HG02571 (cell line): ENCODE data around the gene DNTT.
A peak's percentile ranks its signal among the peaks of the same experiment; 100 is the strongest.

Experiments
- ATAC-seq: cut with Tn5 transposase; IDR thresholded peaks from one replicate; pipeline ENCODE4 v1.9.1; 2021; ENCODE audit warnings: mild to moderate bottlenecking, moderate library complexity; ENCODE audit not compliant: unreplicated experiment

DNTT gene

DNA sequence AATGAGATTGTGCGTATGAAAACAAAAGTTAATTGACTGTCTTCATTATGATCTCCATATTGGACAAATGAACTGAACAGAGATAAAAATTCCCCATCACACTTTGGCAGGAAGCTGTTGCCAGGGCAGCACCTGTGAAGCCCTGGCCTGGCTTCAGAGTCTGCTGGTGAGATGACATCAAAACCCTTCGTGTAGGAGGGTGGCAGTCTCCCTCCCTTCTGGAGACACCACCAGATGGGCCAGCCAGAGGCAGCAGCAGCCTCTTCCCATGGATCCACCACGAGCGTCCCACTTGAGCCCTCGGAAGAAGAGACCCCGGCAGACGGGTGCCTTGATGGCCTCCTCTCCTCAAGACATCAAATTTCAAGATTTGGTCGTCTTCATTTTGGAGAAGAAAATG lies at the start of gene DNTT:
DNTT (plus strand) TSS at position 205 of the 400 bp plus-strand sequence; CDS start at position 269, 64 bp downstream.
- no peak for ATAC-seq

DNA sequence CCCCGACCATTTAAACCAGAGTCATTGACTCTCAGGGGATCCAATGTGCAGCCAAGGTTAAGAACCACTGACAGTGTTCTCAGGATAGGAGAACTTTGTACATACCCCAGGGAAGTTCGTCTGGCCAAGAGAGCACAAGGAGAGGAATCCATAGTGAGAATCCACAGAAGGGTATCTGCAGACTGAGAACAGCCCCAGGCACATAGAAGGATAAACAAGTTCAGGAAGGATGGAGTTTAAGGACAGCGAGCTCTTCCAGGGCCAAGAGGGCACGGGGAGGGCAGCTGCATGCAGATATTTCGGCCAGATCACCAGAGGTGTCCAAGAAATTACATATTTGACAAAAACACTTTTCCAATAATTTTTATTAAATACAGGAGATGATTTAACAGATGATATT lies 49.3 kb upstream of the DNTT start:
- no peak for ATAC-seq

DNA sequence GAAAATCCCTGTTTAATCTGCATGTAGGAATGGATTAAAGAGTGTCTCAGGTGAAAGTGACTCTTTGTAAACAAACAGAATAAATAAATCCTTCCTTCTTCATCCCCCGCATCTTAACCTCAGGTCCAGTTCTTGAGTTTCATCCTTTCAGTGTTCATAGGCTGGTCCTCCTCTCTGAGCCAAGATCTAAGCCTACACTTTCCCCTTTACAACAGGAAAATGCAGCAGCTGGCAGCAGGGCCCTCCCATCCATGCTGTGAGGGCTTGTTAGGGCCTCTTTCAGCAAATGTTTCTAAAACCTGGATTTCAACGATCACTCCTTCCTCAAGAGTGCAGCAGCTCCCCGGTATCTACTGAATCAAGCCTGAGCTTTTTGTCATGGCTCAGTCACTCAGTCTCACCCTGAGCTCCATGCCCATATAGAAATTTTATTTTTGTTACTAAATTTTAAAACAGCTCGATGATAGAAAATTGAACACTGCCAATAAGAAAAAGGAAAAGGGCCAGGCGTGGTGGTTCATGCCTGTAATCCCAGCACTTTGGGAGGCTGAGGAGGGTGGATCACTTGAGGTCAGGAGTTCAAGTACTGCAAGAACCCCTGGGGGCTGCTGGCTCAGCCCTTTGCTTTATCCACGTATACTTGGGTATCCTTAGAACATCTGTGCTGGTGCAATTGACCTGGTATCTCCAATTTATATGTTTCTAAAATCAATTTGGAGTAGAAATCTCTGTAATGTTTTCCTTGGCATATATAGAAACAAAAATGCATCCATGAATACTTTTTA lies 48.5 kb upstream of the DNTT start:
- no peak for ATAC-seq

DNA sequence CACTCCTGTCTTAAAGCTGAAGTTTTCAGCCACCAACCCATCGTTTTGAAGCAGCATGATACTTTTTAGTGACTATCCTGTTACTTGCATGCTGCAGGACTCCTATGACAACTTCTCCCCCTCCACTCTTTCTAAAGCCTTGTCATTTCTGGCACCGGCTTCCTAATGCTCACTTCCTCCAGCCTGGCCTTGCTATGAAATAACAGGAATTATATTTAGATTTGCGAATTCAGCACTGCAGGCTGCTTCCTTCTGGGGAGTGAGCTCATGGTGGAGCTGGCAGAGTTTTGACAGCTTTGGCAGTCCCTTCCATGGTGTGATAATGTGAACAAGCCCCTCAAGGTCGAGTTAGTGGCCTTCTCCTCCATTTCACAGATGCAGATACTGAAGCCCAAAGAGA lies 46.3 kb upstream of the DNTT start:
- ATAC-seq: no peak

DNA sequence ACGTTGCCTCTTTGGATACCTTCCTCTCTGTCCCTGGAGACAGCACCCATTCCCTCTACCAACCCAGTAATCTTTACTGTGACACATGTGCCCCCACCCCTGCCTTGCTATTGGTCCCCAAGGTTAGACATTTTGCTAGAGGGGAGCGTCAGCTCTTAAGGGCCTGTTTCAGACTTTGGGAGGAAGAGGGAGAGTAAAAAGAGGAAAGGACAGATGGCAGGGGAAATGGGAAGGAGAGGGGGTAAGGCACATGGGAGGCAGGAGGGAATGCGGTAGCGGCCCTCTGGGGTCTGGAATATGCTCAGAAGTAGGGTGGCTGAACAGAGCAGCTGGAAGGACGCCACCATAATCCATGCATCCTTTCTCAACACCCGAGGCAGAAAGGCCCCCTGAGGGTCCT lies 45.1 kb upstream of the DNTT start:
- ATAC-seq: no peak

DNA sequence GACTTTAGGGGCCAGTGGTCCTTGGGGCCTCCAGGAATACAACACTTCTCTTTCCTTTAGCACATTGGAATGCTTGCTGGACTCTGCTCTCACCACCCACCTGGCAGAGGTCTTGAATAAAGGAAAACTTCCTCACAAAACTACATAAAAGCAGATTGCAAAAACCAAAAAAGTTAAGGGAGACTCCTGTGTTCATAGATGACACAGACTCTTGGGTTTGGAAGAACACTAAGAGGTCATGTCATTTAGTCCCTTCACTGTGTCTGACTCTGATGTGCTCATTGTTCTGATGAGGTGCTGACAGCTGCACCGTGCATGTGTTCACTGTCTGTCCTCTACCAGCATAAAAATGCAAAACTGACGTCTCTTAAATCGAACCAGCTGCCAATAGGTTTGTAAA lies 44.2 kb upstream of the DNTT start:
- ATAC-seq: no peak

DNA sequence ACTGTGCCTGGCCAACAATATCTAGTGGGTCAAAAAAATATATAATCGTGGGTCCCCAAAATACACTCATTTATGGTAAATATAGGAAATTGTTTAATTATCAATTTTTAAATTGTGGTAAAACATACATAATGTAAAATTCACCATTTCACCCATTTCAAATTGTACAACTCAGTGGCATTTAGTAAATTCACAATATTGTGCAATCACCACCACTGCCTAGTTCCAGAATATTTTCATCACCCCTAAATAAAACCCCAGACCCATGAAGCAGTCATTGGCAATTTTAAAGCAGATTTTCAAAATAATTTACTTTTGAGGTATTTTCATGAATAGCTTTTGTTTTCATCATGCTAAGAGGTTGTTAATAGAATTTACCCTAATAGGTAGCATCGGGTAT lies 43.1 kb upstream of the DNTT start:
- ATAC-seq: no peak

DNA sequence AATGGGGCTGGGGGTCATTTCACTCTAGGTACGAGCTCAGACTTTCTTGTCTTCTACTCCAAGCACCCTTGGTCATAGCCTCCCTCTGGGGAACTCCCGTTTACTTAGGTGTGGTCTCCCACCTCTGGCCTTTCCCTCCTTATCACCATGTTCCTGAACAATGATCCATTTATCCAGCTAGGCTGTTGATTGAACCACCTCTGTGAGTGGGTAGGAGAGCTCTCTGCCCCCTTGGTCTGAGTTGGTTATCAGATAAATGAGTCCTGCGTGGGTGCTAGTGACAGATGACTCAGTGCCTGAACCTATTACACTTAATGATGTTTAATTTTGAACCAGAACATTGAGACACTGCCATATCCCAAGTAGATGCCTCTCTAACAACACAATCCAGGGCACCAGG lies 42.3 kb upstream of the DNTT start:
- no peak for ATAC-seq

DNA sequence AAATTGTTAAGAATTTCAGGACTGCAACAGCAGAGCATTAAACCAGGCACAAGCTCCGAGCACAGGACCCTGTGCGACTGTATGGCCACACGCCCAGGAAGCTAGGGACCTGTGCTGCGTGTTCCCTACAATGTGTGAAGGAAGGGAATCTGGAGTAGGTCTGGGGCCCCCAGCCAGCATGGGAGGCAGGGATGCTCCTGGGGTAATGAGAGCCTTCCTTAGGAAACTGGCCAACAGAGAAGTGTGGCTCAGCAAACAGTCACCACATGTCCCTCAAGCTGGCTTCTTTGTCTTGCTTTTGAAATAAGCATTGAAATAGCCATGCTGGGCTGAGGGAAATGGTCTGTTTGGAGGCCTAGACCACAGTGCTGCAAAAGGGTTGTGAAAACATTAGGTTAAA lies 41.1 kb upstream of the DNTT start:
- ATAC-seq: no peak

DNA sequence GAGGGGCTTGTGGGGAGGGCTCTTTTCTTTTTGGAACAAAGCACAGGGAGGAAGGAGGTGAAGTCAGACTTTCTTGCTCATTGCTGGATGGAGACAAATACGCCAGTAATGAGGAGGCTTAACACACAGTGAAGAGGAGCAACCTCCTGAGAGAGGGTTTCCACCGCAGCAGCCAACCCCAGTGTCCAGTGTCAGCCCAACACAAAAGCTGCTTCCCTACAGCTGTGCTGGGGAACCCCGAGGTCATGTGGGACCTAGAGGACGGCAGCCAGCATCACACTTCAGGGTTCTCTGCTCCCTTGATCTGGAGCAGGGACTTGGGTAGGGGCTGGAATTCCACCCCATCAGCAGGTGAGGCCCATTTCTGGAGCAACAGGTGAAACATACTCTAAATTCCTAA lies 40.6 kb upstream of the DNTT start:
- no peak for ATAC-seq

DNA sequence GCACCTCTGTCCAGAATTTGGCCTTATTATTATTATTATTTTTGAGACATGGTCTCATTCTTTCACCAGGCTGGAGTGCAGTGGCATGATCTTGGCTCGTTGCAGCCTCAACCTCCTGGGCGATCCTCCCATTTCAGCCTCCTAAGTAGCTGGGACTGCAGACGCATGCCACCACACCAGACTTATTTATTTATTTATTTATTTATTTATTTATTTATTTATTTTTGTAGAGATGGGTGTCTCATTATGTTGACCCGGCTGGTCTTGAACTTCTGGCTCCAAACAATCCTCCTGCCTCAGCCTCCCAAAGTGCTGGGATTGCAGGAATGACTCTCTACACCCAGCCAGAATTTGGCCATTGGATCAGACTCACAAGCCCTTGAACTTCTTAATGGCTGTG lies 39.3 kb upstream of the DNTT start:
- ATAC-seq: no peak

DNA sequence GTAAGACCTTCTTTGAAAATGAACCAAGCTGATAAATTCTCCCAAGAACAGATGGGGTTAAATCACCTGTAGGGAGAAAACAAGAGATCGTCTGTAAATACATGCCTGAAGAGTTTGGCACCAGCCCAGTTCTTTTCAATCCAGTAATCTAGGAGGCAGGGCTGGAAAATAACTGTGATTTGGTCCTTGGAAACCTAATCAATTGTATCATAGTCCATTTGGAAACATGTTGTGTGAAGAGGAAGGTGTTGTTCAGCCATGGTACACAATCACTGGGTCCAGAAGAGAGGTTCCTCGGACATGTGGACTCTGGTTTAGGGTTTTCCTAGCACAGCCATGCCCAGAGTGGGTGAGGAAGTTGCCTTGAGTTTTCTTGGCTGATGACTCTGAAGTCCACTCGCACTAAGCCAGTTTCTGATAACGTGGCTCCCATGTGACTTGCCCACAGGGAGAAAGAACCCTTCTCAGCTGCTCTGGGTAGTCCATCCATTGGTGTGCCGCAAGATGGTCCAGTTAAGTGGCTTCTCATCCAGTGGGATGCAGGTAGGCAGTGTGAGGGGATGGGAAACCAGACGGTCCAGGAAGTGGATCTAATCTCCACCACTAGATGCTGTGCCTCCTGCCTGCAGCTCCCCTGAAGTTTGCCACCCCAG lies 38.0 kb upstream of the DNTT start:
- no peak for ATAC-seq

DNA sequence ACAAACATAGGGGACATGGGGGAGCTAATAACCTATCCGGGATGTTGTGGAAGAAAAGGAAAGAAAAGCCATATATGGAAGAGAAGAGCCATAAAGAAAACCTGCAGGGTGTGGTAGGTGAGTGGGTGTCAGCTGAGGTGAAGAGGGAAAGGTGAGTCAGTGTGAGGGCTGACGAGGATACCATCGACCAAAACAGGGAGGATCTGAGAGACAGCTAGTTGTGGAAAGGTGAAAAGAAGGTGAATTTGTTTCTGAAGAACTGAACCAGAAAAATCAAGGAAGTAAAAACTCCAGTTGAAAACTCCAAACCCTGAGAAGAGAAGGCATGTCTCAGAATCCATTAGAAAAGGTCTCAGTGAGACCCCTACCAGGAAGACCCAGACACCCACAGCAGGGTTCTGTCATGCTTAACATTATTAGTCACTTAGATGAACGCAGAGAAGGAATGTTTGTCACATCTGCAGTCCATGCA lies 37.0 kb upstream of the DNTT start:
- no peak for ATAC-seq

DNA sequence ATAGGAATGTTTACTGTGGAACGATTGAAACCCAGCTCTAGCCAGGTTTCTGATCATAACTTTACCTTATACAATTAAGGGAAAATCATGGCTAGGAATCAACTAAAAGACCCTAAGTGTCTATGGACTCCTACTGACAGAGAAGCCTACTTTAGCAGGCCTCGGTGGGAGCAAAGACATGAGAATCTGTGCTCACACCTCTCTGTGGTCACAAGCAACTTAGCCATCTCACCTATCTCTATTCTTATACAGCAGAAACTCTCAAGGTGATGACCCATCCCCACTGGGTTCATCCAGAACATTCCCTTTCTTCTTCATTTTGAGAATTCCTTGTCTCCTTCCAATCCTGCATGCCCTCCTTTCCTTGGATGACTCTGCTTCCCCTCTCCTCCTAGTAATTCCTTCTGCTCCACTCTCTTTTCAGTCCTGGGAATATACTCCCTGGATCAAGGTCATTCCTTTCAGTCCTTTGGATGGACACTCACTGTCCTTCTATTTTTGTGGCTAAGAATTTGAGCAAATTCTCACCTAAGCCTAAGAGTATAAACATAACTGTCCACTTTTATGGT lies 35.8 kb upstream of the DNTT start:
- ATAC-seq: no peak

DNA sequence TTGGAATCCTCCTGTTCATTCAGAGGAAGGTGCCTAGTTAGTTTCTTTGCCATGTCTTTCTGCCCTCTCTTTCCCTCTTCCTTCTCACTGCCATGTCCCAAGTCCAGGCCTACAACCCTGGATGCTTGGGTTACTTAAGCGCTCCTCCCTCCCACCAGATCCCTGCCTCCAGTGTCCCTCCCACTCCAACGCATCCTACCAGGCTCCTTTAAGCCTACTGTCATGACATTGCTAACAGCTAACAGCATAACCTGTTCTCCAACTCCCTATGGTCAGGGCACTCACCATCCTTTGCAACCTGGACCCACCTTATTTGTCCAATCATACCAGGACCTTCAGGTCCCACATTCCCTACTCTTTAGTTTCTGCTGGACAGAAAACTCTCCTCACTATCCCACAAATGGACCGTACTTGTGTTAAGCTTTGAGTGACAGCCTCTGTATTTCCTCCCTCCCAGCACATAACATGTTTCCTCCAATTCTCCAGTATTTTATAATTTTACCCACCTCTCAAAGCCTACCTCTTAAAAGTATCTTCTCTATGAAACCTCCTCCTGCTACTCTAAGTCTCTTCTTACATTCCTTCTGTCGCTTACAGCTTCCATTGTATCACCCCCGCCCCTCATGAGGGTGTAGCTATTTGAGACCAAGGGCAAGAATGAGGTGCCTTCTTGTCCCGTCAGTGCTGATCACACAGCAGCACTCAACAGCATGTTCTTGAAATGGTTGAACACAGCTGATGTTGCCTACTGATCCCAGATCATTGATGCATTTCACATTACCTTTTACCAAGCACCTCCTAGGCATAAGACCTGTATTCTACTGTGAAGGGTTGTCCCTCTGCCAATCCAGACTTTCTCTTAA lies 34.6 kb upstream of the DNTT start:
- no peak for ATAC-seq

DNA sequence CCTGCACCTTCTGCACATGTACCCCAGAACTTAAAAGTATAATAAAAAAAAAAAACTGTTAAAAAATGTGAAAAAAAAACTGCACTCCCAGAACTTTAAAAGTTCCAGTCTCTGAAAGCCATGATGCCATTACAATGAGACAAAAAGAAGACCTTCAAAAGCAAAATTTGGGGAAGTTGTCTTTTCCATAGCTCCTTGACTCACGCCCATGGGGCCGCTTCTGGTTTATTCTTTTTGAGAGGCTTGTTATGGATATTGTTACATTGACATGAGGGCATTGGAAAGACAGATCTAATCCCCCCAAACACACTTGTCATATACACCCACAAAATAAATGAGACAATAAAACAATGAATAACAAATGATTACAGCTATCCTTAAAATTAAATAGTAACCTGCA lies 33.7 kb upstream of the DNTT start:
- no peak for ATAC-seq

DNA sequence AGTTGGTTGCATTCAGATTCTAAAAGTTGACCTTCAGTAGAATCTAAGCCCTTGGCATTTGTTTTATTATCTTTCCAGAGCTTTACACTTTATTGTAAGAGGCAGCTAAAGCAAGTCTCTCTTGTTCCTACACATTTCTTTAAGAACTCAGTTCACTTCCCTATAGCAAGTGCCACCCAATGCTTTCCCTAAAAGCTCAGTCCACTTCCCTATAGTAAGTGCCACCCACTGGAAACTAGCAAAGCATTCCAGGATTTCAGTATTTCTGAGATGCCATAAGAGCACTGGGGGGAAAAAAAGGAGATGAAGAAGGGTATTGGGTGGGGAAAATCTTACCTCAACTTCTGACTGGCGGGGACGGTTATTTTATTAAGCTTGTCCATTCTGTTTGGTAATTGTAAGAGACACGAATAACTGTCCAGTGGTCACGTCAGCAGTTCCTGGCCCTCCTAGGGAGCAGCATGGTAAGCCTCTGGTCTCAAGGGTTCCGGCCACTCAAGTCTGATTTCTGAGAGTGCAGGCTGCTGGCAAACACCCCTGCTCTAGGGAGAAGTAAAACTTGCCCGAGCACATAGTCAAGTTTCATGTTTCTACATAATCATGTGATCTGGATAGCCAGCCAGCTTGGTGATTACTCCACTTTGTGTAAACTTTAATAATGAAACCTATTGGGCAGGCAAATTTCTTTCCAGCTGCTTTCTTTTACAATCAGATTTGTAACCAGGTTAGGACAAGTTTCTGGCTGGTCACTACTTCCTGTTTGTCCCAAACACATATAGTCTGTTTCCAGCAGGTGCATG lies 33.0 kb upstream of the DNTT start, which contains the start of gene BLNK:
BLNK (minus strand) TSS at position 554 of the 800 bp plus-strand sequence; CDS start at position 383, 171 bp downstream.
- peak; percentile 58 for ATAC-seq

DNA sequence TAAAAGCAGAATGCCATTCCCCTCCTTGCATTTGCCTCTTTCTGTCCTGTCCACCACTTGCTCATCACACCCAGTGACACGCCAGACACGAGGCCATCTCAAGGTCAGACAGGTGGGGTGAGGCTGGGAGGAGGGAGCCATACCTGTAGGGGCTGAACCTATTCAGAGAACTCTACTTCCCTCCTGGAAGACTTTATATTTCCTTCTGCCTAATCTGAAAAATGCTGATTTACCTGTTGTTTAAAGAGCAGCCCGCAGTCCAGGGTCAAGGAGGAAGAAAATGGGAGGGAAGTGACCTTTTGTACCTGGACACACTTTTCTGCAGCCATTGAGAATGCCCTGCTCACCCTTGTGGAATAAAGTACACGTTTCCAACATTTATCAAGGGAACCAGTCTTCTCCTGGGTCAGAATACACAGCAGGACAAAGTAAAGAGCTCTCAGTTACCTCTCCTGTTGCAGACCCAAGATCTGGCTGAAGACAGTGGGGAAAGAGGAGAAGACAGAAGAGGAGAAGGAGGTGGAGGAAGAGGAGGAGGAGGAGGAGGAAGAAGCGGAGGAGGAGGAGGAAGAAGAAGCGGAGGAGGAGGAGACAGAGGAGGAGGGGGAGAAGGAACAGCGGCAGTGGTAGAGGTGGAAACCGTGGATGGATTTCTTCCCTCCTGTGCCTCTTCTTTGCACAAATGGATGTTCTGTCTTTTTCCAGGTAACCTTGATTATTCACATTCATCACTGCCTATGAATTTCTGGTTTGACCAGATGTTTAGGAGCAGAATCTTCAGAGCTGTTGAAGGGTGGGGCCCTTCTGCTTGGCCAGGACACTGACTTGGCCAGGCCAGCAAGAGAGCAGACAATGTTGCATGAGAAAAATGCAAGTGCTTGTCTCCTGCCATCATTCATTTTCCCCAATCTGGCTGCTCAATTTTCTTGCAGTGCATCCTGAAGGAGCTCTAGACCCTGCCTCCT lies 31.6 kb upstream of the DNTT start:
- ATAC-seq: no peak
